HEK293T (cell line): ENCODE measurements around the gene FAM47E.

Experiments used
- BHLHE40 ChIP-seq: fragments of 450-650 bp; IDR thresholded peaks from 2 replicates; pipeline ENCODE4 v1.6.1; 2016; ENCODE audit warnings: mild to moderate bottlenecking, moderate library complexity, borderline replicate concordance
- CTBP1 ChIP-seq: fragments of 450-650 bp; IDR thresholded peaks from 2 replicates; pipeline ENCODE4 v1.6.1; 2016; ENCODE audit warnings: borderline replicate concordance
- ELF4 ChIP-seq: fragments of 450-650 bp; IDR thresholded peaks from 2 replicates; pipeline ENCODE4 v1.6.1; 2017; ENCODE audit warnings: antibody characterized with exemption
- FOXA1 ChIP-seq: fragments of 450-650 bp; IDR thresholded peaks from 2 replicates; pipeline ENCODE4 v1.6.1; 2016; ENCODE audit warnings: mild to moderate bottlenecking
- FOXK2 ChIP-seq: fragments of 450-650 bp; IDR thresholded peaks from 2 replicates; pipeline ENCODE4 v1.6.1; 2016; ENCODE audit warnings: mild to moderate bottlenecking
- FOXM1 ChIP-seq: fragments of 450-650 bp; IDR thresholded peaks from 2 replicates; pipeline ENCODE4 v1.6.1; 2017; ENCODE audit warnings: mild to moderate bottlenecking, borderline replicate concordance
- LEF1 ChIP-seq: fragments of 450-650 bp; IDR thresholded peaks from 2 replicates; pipeline ENCODE4 v1.6.1; 2017; ENCODE audit warnings: mild to moderate bottlenecking, borderline replicate concordance
- NFRKB ChIP-seq: fragments of 450-650 bp; IDR thresholded peaks from 2 replicates; pipeline ENCODE4 v1.6.1; 2016; ENCODE audit warnings: mild to moderate bottlenecking, moderate library complexity
- PKNOX1 ChIP-seq: fragments of 450-650 bp; IDR thresholded peaks from 2 replicates; pipeline ENCODE4 v1.6.1; 2016
- SP1 ChIP-seq: fragments of 450-650 bp; IDR thresholded peaks from 2 replicates; pipeline ENCODE4 v1.6.1; 2017
- SUZ12 ChIP-seq: fragments of 450-650 bp; IDR thresholded peaks from 2 replicates; pipeline ENCODE4 v1.6.1; 2016; ENCODE audit warnings: mild to moderate bottlenecking
- TARDBP ChIP-seq: fragments of 450-650 bp; IDR thresholded peaks from 2 replicates; pipeline ENCODE4 v1.6.1; 2016

GRCh38 chr4:76326515-76326914 lies 75.0 kb downstream of the FAM47E start:
- TF ChIP-seq TARDBP: no peak
- no peak for TF ChIP-seq CTBP1
- no peak for TF ChIP-seq BHLHE40
- no peak for TF ChIP-seq SP1
- no peak for TF ChIP-seq SUZ12
- no peak for TF ChIP-seq ELF4
- no peak for TF ChIP-seq FOXM1
- no peak for TF ChIP-seq FOXA1
- TF ChIP-seq NFRKB: no peak
- TF ChIP-seq FOXK2: no peak
- TF ChIP-seq LEF1: no peak
- TF ChIP-seq PKNOX1: no peak
